Lower leg skin (tissue), 4 donors: ENCODE results near the gene SUGP2. TPM values are rescaled to one million over a fixed set of nuclear protein-coding genes. Genes with fewer than 3 reads are reported as not detected.

Experiments
- DNase-seq, 2 donors: peaks; one replicate each; pipeline ENCODE4 v3.0.0-alpha.2; 2019; ENCODE audit warnings: low spot score in 2 of 2
- H3K4me3 ChIP-seq: fragments of 200-600 bp; sonication (generic); 2 replicates; pipeline ENCODE4 v1.5.1; 2017; ENCODE audit warnings: mild to moderate bottlenecking, low read depth; ENCODE audit not compliant: poor library complexity, severe bottlenecking
- POLR2A ChIP-seq, 2 donors: fragments of 450-650 bp; IDR thresholded peaks; one replicate each; pipeline ENCODE4 v1.6.1; 2016 to 2017; ENCODE audit warnings: antibody characterized with exemption in 2 of 2, mild to moderate bottlenecking in 1 of 2, moderate library complexity in 1 of 2
- WGBS, 2 donors: methylation state at CpG; one replicate each; pipeline ENCODE4 v1.1.5; 2018; 5-methylcytosine and 5-hydroxymethylcytosine counted together
- intact Hi-C: fragments of 100-400 bp; cut with DNase I; formaldehyde crosslinking; loops from one replicate; pipeline ENCODE4 v1.15.0; 2023; ENCODE audit warnings: low total_unique reads
- total RNA-seq, 4 donors: library from RNA; depleted of rRNA; stranded (reverse); fragments of >200 nt; gene quantifications; one replicate each; pipeline ENCODE4 v1.1.0, GENCODE V29; 2016
- TF ChIP-seq, protein P1 (sequence below), 3 donors: fragments of 450-650 bp; IDR thresholded peaks; one replicate each; pipeline ENCODE4 v1.5.1; 2016; ENCODE audit warnings: antibody characterized with exemption in 3 of 3, mild to moderate bottlenecking in 3 of 3, moderate library complexity in 2 of 3

Gene SUGP2
- total RNA-seq, 4 donors from 2014 or later: 16.2 to 29.8 (median 20.8) TPM

DNA sequence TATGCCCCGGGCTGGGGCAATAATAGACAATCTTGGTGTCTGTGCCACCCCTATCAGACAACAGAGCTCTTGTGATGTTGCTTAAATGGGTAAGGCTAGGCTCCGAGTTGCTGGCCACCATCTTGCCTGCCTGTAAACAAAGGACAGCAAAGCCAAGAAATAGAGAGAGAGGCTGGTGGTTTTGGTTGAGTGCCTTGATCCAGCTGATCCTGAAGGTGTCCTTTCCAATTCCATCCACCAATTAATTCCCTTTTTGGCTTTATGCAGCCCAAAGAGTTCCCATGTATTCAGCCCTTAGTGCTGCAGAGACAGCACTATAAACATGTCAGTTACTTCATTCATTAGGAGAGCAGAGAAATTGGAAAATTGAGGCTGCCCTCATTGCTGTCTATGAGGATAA lies 50.6 kb downstream of the SUGP2 start:
- no peak for TF ChIP-seq POLR2A (IDR thresholded peaks at IDR 0.05)
- TF ChIP-seq, protein P1, sequence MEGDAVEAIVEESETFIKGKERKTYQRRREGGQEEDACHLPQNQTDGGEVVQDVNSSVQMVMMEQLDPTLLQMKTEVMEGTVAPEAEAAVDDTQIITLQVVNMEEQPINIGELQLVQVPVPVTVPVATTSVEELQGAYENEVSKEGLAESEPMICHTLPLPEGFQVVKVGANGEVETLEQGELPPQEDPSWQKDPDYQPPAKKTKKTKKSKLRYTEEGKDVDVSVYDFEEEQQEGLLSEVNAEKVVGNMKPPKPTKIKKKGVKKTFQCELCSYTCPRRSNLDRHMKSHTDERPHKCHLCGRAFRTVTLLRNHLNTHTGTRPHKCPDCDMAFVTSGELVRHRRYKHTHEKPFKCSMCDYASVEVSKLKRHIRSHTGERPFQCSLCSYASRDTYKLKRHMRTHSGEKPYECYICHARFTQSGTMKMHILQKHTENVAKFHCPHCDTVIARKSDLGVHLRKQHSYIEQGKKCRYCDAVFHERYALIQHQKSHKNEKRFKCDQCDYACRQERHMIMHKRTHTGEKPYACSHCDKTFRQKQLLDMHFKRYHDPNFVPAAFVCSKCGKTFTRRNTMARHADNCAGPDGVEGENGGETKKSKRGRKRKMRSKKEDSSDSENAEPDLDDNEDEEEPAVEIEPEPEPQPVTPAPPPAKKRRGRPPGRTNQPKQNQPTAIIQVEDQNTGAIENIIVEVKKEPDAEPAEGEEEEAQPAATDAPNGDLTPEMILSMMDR (IDR thresholded peaks at IDR 0.05): no peak
- no peak for DNase-seq
- 80 to 82% methylated on average over 2 of the region's 2 CpGs for whole genome bisulfite sequencing, 2 donors
- intact Hi-C loops: no loop called here
- no peak overlapping the region for H3K4me3 ChIP-seq

DNA sequence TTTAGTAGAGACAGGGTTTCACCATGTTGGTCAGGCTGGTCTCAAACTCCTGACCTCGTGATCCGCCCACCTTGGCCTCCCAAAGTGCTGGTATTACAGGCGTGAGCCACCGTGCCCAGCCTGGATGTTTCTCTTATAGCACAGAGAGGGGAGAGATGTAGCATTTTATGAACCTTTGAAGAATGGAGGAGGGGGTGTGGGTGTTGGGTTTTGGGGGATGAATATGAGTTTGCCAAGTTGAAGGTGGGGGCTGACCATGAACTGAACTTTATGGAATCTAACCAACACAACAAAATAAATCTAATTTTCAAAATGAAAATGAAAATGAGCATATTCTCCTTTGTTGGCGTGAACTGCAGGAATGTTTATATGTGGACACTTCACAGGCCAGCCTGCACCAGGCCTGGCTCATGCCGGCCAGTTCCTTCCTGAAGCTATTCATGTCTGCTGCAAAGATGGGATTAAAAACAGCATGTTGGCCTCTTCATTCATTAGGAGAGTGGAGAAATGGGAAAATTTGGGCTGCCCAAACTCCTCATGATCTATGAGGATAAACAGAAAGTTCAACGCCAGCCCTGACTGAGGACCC lies 52.8 kb downstream of the SUGP2 start:
- no peak for DNase-seq
- no peak overlapping the region for H3K4me3 ChIP-seq
- TF ChIP-seq POLR2A (IDR thresholded peaks at IDR 0.05): no peak
- TF ChIP-seq, protein P1 (IDR thresholded peaks at IDR 0.05): no peak
- 82 to 84% methylated on average over 7 of the region's 7 CpGs for WGBS, 2 donors
- intact Hi-C loops: no loop called here

DNA sequence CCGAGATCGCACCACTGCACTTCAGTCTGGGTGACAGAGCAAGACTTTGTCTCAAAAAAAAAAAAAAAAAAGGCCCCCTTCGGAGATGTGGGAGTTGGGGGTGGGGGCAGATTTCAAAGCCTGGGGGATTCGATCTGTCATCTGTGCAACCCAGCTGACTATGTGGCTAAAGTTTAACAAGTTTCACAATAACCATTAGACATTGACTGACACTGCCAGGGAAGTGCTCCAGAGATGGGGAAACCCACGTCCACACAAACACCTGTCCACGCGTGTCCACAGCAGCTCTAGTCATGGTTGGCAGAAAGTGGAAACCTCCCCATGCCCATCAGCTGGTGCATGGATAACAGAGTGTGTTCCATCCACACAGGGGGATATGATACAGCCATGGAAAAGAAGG lies 54.7 kb downstream of the SUGP2 start:
- H3K4me3 ChIP-seq: no peak overlapping the region
- DNase-seq: no peak
- intact Hi-C loops: no loop called here
- TF ChIP-seq POLR2A (IDR thresholded peaks at IDR 0.05): no peak
- TF ChIP-seq, protein P1 (IDR thresholded peaks at IDR 0.05): no peak
- 64 to 65% methylated on average over 7 of the region's 7 CpGs for WGBS, 2 donors

DNA sequence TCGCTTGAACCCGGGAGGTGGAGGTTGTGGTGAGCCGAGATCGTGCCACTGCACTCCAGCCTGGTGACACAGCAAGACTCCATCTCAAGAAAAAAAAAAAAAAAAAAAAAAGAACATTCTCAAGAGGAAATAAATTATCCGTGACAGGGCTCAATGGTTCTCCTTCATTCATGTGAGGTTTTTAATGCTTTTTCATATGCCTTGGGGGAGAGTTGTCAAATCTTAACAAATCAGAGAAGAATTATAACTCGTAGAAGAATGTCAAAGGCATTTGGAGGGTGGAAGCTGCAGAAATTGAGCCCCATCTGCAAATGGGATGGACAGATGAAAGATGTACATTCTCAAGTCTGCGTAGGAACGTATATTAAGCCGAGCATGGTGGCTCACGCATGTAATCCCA lies 57.4 kb downstream of the SUGP2 start:
- H3K4me3 ChIP-seq: no peak overlapping the region
- intact Hi-C loops: no loop called here
- TF ChIP-seq POLR2A (IDR thresholded peaks at IDR 0.05): no peak
- TF ChIP-seq, protein P1 (IDR thresholded peaks at IDR 0.05): no peak
- no peak for DNase-seq
- 39 to 52% methylated on average over 10 of the region's 10 CpGs for WGBS, 2 donors

DNA sequence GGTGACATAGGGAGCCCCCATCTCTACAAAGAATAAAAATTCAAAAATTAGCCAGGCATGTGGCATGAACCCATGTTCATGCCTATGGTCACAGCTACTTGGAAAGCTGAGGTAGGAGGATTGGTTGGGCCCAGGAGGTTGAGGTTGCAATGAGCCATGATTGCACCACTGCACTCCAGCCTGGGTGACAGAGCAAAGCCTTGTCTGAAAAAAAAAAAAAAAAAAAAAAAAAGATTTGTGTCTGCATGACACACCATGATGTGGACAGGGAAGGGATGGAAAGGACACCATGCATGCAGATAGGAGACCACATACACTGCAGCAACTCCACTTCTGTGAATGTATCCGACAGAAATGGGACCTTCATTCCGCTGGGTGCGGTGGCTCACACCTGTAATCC lies 58.3 kb downstream of the SUGP2 start:
- intact Hi-C loops: no loop called here
- 91 to 98% methylated on average over 3 of the region's 3 CpGs for WGBS, 2 donors
- H3K4me3 ChIP-seq: no peak overlapping the region
- DNase-seq: no peak
- TF ChIP-seq, protein P1 (IDR thresholded peaks at IDR 0.05): no peak
- no peak for TF ChIP-seq POLR2A (IDR thresholded peaks at IDR 0.05)

DNA sequence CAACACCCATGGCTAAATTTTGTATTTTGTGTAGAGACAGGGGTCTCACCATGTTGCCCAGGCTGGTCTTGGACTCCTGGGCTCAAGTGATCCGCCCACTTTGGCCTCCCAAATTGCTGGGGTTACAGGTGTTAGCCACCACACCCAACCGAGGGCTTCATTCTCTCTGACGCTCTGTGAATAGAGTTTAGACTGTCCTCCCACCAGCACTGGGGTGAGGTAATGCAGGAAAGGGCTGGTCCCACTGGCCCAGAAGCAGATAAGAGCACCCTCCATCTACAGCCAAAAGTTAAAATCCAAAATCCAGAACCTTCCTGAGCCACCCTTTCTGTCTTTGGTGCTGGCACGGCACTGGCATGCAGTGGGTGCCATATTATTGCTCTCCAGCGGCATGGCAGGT lies 60.5 kb downstream of the SUGP2 start:
- intact Hi-C loops: no loop called here
- DNase-seq: no peak
- 70 to 92% methylated on average over 5 of the region's 5 CpGs for WGBS, 2 donors

More for the DNA sequence above, 60.5 kb downstream of the SUGP2 start:
- H3K4me3 ChIP-seq: no peak overlapping the region
- TF ChIP-seq, protein P1 (IDR thresholded peaks at IDR 0.05): no peak
- TF ChIP-seq POLR2A (IDR thresholded peaks at IDR 0.05): no peak
